Smooth muscle cell (in vitro differentiated cells): ENCODE results near the gene CDKN2D. TPM values are rescaled to one million over a fixed set of nuclear protein-coding genes. Genes with fewer than 3 reads are reported as not detected.
A peak's percentile ranks its signal among the peaks of the same experiment; 100 is the strongest.

ENCODE experiments used
- DNase-seq: peaks from one replicate; lab custom pipeline; 2025; ENCODE audit not compliant: unreplicated experiment; lab: John Stamatoyannopoulos, UW
- H2AFZ ChIP-seq: fragments of 200-600 bp; sonication (generic); 2 replicates; pipeline ENCODE4 v1.6.0; 2016; ENCODE audit warnings: antibody characterized with exemption, low read depth, mild to moderate bottlenecking
- H3F3A ChIP-seq: fragments of 200-600 bp; sonication (generic); 2 replicates; pipeline ENCODE4 v1.6.0; 2017; ENCODE audit warnings: antibody characterized with exemption, low read depth
- H3K27ac ChIP-seq: fragments of 200-600 bp; sonication (generic); 2 replicates; pipeline ENCODE4 v1.5.1; 2016; ENCODE audit warnings: low read depth, mild to moderate bottlenecking
- H3K27me3 ChIP-seq: fragments of 200-600 bp; sonication (generic); 2 replicates; pipeline ENCODE4 v1.6.1; 2016; ENCODE audit warnings: low read depth, mild to moderate bottlenecking
- H3K36me3 ChIP-seq: fragments of 200-600 bp; sonication (generic); 2 replicates; pipeline ENCODE4 v1.5.1; 2016; ENCODE audit warnings: low read depth
- H3K4me1 ChIP-seq: fragments of 200-600 bp; sonication (generic); 2 replicates; pipeline ENCODE4 v1.5.1; 2016; ENCODE audit warnings: low read depth
- H3K4me2 ChIP-seq: fragments of 200-600 bp; sonication (generic); 2 replicates; pipeline ENCODE4 v1.6.0; 2016; ENCODE audit warnings: mild to moderate bottlenecking
- H3K4me3 ChIP-seq: fragments of 200-600 bp; sonication (generic); 2 replicates; pipeline ENCODE4 v1.5.1; 2016; ENCODE audit warnings: mild to moderate bottlenecking
- H3K79me2 ChIP-seq: fragments of 200-600 bp; sonication (generic); 2 replicates; pipeline ENCODE4 v1.6.0; 2016; ENCODE audit warnings: low read depth, mild to moderate bottlenecking
- H3K9ac ChIP-seq: fragments of 200-600 bp; sonication (generic); 2 replicates; pipeline ENCODE4 v1.6.0; 2016; ENCODE audit warnings: low read depth
- H3K9me3 ChIP-seq: fragments of 200-600 bp; sonication (generic); replicated peaks from 2 replicates; pipeline ENCODE4 v1.5.1; 2016; ENCODE audit warnings: low read depth
- H4K20me1 ChIP-seq: fragments of 200-600 bp; sonication (generic); 2 replicates; pipeline ENCODE4 v1.6.0; 2016; ENCODE audit warnings: low read depth
- WGBS: methylation state at CpG from one replicate; pipeline ENCODE4 v1.1.7; 2016; ENCODE audit warnings: low lambda C conversion rate; 5-methylcytosine and 5-hydroxymethylcytosine counted together
- polyA plus RNA-seq: library from polyadenylated mRNA; unstranded; fragments of >200 nt; fragmentation: Nextera tagmentation; extraction: Ambion mirVana; gene quantifications from 2 replicates; pipeline ENCODE4 v1.2.1, GENCODE V29; 2016
- total RNA-seq: library from RNA; depleted of rRNA; stranded (reverse); fragments of >200 nt; gene quantifications from 2 replicates; pipeline ENCODE4 v1.2.3, GENCODE V29; 2014
- TF ChIP-seq, protein P1 (sequence below): fragments of 200-600 bp; sonication (generic); IDR thresholded peaks from 2 replicates; pipeline ENCODE4 v1.5.1; 2017; ENCODE audit warnings: borderline replicate concordance, mild to moderate bottlenecking, antibody characterized with exemption; ENCODE audit not compliant: insufficient read depth, poor library complexity, severe bottlenecking

The CDKN2D gene
- total and polyA plus RNA-seq, 2 experiments from 2014 or later, result 5.4 to 25.3 TPM

DNA sequence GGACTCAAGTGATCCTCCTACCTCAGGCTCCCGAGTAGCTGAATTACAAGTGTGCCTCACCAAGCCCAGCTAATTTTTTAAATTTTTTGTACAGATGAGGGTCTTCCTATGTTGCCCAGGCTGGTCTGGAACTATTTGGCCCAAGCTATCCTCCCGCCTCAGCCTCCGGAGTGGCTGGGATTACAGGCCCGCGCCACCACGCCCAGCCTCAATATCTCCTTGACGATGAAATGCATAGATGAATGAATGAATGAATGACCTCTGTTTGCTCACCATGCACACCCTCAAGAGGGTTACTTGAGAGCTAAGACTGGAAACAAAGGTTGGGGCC, 33.2 kb upstream of the CDKN2D start:
- WGBS, result 27% methylated on average over 7 of the region's 7 CpGs
- H3K36me3 ChIP-seq, result no peaks in the 10 kb centered on the region
- H3K4me1 ChIP-seq, result peaks cover 11% of the 10 kb centered on the region
- TF ChIP-seq, protein P1, sequence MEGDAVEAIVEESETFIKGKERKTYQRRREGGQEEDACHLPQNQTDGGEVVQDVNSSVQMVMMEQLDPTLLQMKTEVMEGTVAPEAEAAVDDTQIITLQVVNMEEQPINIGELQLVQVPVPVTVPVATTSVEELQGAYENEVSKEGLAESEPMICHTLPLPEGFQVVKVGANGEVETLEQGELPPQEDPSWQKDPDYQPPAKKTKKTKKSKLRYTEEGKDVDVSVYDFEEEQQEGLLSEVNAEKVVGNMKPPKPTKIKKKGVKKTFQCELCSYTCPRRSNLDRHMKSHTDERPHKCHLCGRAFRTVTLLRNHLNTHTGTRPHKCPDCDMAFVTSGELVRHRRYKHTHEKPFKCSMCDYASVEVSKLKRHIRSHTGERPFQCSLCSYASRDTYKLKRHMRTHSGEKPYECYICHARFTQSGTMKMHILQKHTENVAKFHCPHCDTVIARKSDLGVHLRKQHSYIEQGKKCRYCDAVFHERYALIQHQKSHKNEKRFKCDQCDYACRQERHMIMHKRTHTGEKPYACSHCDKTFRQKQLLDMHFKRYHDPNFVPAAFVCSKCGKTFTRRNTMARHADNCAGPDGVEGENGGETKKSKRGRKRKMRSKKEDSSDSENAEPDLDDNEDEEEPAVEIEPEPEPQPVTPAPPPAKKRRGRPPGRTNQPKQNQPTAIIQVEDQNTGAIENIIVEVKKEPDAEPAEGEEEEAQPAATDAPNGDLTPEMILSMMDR, result no peak
- no peak overlapping the region for H3K9ac ChIP-seq
- peaks cover 11% of the 10 kb centered on the region for H4K20me1 ChIP-seq
- no peak overlapping the region for H3K27ac ChIP-seq
- no peaks in the 10 kb centered on the region for H3K9me3 ChIP-seq
- H3K4me3 ChIP-seq, result peak overlapping the region; percentile 99
- DNase-seq, result no peak
- H3K79me2 ChIP-seq, result peaks cover 40% of the 10 kb centered on the region
- no peaks in the 10 kb centered on the region for H3K27me3 ChIP-seq
- peaks cover 2% of the 10 kb centered on the region for H3F3A ChIP-seq
- peak overlapping the region; percentile 98 for H3K4me2 ChIP-seq
- H2AFZ ChIP-seq, result peak overlapping the region; percentile 66

DNA sequence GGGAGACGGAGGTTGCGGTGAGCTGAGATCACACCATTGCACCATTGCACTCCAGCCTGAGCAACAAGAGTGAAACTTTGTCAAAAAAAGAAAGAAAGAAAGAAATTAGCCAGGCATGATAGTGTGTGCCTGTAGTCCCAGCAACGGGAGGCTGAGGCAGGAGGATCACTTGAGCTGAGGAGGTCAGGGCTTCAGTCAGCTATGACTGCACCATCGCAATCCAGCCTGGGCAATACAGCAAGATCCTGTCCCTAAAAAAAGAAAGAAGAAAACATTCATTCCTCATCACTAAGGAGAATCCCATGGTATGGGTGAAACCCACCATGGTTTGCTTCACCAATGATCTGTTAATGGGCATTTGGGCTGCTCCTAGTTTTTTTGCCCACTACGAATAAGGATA, 31.4 kb upstream of the CDKN2D start:
- Histone ChIP-seq H2AFZ (no peak overlapping the region), H3K9ac (no peak overlapping the region), H3K4me1 (peaks cover 11% of the 10 kb centered on the region), H3K27ac (no peak overlapping the region), H3K4me2 (no peak overlapping the region), H3K9me3 (no peaks in the 10 kb centered on the region), H4K20me1 (peaks cover 10% of the 10 kb centered on the region), H3F3A (peaks cover 2% of the 10 kb centered on the region), H3K4me3 (no peak overlapping the region), H3K36me3 (no peaks in the 10 kb centered on the region), H3K79me2 (peaks cover 25% of the 10 kb centered on the region), H3K27me3 (no peaks in the 10 kb centered on the region)
- no peak for DNase-seq
- WGBS, result 94% methylated on average over 5 of the region's 5 CpGs
- TF ChIP-seq, protein P1, result no peak

DNA sequence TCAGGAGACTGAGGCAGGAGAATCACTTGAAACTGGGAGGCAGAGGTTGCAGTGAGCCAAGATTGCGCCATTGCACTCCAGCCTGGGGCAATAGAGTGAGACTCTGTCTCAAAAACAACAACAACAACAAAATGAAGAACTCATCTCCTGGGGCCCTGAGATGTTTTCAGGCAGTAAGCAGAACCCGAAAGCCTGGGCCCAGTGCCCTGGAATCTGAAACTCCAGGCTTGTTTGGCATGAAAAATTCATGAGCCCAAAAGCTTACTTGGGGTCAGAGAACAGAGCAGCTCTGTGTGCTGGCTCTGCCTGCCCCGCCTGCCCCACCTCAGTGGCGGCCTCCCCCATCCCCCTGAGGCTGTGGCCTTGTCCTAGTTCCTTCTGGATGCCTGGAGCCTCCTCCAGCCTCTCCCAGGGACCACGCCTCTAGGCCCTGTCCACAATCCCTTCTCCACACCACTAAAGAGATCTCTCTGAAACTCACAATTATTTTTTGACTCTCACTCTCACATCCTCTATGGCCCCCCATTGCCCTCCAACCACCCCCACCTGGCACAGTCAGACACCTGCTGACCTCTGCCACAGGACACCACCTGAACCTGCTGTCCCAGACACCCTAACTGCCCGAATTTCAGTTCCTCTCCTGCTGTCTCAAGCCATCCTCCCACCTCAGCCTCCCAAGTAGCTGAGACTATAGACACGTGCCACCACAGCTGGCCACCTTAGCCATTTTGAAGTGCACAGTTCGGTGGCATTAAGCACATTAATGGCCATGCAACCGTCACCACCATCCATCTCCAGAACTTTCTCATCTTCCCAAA, 25.2 kb upstream of the CDKN2D start:
- H3K9me3 ChIP-seq, result no peaks in the 10 kb centered on the region
- no peaks in the 10 kb centered on the region for H3K4me1 ChIP-seq
- WGBS, result 79% methylated on average over 7 of the region's 9 CpGs
- no peaks in the 10 kb centered on the region for H3K79me2 ChIP-seq
- no peaks in the 10 kb centered on the region for H3K36me3 ChIP-seq
- no peaks in the 10 kb centered on the region for H3K27me3 ChIP-seq
- no peak overlapping the region for H3K4me2 ChIP-seq
- no peak overlapping the region for H3K4me3 ChIP-seq
- TF ChIP-seq, protein P1, result no peak
- no peak for DNase-seq
- H3F3A ChIP-seq, result no peaks in the 10 kb centered on the region
- H4K20me1 ChIP-seq, result no peaks in the 10 kb centered on the region
- no peak overlapping the region for H3K27ac ChIP-seq
- H2AFZ ChIP-seq, result no peak overlapping the region
- no peak overlapping the region for H3K9ac ChIP-seq

DNA sequence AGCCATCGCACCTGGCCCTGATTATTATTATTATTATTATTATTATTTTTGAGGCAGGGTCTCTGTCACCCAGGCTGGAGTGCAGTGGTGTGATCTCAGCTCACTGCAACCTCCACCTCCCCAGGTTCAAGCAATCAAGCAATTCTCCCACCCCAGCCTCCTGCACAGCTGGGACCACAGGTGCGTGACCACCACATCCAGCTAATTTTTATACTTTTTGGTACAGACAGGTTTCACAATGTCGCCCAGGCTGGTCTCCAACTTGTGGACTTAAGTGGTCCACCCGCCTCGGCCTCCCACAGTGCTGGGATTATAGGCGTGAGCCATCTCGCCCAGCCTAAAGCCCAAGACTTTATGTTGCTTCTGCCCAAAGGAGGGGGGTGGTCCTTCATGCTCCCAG, 24.4 kb upstream of the CDKN2D start:
- TF ChIP-seq, protein P1, result no peak
- Histone ChIP-seq H4K20me1 (no peaks in the 10 kb centered on the region), H3F3A (no peaks in the 10 kb centered on the region), H3K4me3 (no peak overlapping the region), H3K4me2 (no peak overlapping the region), H3K4me1 (no peaks in the 10 kb centered on the region), H3K36me3 (no peaks in the 10 kb centered on the region), H3K27me3 (peaks cover 3% of the 10 kb centered on the region), H3K9ac (no peak overlapping the region), H3K27ac (no peak overlapping the region), H3K79me2 (no peaks in the 10 kb centered on the region), H3K9me3 (no peaks in the 10 kb centered on the region), H2AFZ (no peak overlapping the region)
- no peak for DNase-seq
- WGBS, result 93% methylated on average over 7 of the region's 7 CpGs
